T-helper 2 cell treated with Interferon-gamma antibody and Interleukin-4, amounts not matched to agents 5 μg/mL and 100 μg/mL, for 36 hours (primary cell): ENCODE measurements around the gene NCOR2.

Experiments used
- DNase-seq: peaks from one replicate; pipeline ENCODE4 v3.0.0; 2021; ENCODE audit warnings: low spot score
- H3K27ac Mint-ChIP-seq: one replicate; pipeline ENCODE4 v1.8.0; 2021; ENCODE audit warnings: mild to moderate bottlenecking, mixed read lengths
- H3K27me3 Mint-ChIP-seq: one replicate; pipeline ENCODE4 v1.8.0; 2021; ENCODE audit warnings: low read depth, mixed read lengths
- H3K36me3 Mint-ChIP-seq: one replicate; pipeline ENCODE4 v1.8.0; 2021; ENCODE audit warnings: low read depth, mixed read lengths
- H3K4me1 Mint-ChIP-seq: one replicate; pipeline ENCODE4 v1.8.0; 2021; ENCODE audit warnings: low read depth, mixed read lengths
- H3K4me3 Mint-ChIP-seq: one replicate; pipeline ENCODE4 v1.8.0; 2022; ENCODE audit warnings: mild to moderate bottlenecking, moderate library complexity, mixed read lengths
- H3K9me3 Mint-ChIP-seq: one replicate; pipeline ENCODE4 v1.8.0; 2021; ENCODE audit warnings: mixed read lengths

Gene NCOR2

GRCh38 chr12:124531281-124531745 lies 36.1 kb downstream of the NCOR2 start:
- Mint-ChIP-seq H3K9me3 (no peaks in the 10 kb centered on the region), H3K27ac (no peak overlapping the region), H3K4me1 (no peaks in the 10 kb centered on the region), H3K27me3 (no peaks in the 10 kb centered on the region), H3K36me3 (no peaks in the 10 kb centered on the region), H3K4me3 (no peak overlapping the region)
- DNase-seq = no peak

GRCh38 chr12:124530637-124531263 lies 36.7 kb downstream of the NCOR2 start:
- H3K27me3 Mint-ChIP-seq = no peaks in the 10 kb centered on the region
- H3K4me1 Mint-ChIP-seq = no peaks in the 10 kb centered on the region
- no peak overlapping the region for H3K4me3 Mint-ChIP-seq
- H3K36me3 Mint-ChIP-seq = no peaks in the 10 kb centered on the region
- no peaks in the 10 kb centered on the region for H3K9me3 Mint-ChIP-seq
- no peak overlapping the region for H3K27ac Mint-ChIP-seq
- DNase-seq = no peak

- Mint-ChIP-seq H3K9me3 (no peaks in the 10 kb centered on the region), H3K4me3 (no peak overlapping the region), H3K4me1 (no peaks in the 10 kb centered on the region), H3K27me3 (no peaks in the 10 kb centered on the region), H3K36me3 (no peaks in the 10 kb centered on the region), H3K27ac (no peak overlapping the region)
- DNase-seq = no peak
Observed at GRCh38 chr12:124529565-124530276, 37.7 kb downstream of the NCOR2 start.

- H3K9me3 Mint-ChIP-seq = no peaks in the 10 kb centered on the region
- no peak overlapping the region for H3K4me3 Mint-ChIP-seq
- H3K27ac Mint-ChIP-seq = no peak overlapping the region
- no peak for DNase-seq
- H3K27me3 Mint-ChIP-seq = no peaks in the 10 kb centered on the region
- peaks cover 2% of the 10 kb centered on the region for H3K4me1 Mint-ChIP-seq
- H3K36me3 Mint-ChIP-seq = no peaks in the 10 kb centered on the region
Observed at GRCh38 chr12:124527861-124528561, 39.4 kb downstream of the NCOR2 start.

- no peak for DNase-seq
- Mint-ChIP-seq H3K36me3 (no peaks in the 10 kb centered on the region), H3K27me3 (no peaks in the 10 kb centered on the region), H3K4me1 (peaks cover 2% of the 10 kb centered on the region), H3K9me3 (no peaks in the 10 kb centered on the region), H3K4me3 (no peak overlapping the region), H3K27ac (no peak overlapping the region)
Observed at GRCh38 chr12:124525927-124526692, 41.3 kb downstream of the NCOR2 start.

GRCh38 chr12:124525455-124525854 lies 42.0 kb downstream of the NCOR2 start:
- Mint-ChIP-seq H3K9me3 (no peaks in the 10 kb centered on the region), H3K27ac (no peak overlapping the region), H3K4me1 (peaks cover 2% of the 10 kb centered on the region), H3K4me3 (no peak overlapping the region), H3K36me3 (no peaks in the 10 kb centered on the region), H3K27me3 (no peaks in the 10 kb centered on the region)
- no peak for DNase-seq

- no peaks in the 10 kb centered on the region for H3K36me3 Mint-ChIP-seq
- no peaks in the 10 kb centered on the region for H3K27me3 Mint-ChIP-seq
- H3K4me1 Mint-ChIP-seq = peaks cover 2% of the 10 kb centered on the region
- H3K27ac Mint-ChIP-seq = peak overlapping the region; percentile 45
- H3K4me3 Mint-ChIP-seq = no peak overlapping the region
- no peaks in the 10 kb centered on the region for H3K9me3 Mint-ChIP-seq
- DNase-seq = no peak
Observed at GRCh38 chr12:124524231-124524925, 43.0 kb downstream of the NCOR2 start.

- H3K36me3 Mint-ChIP-seq = no peaks in the 10 kb centered on the region
- H3K4me3 Mint-ChIP-seq = no peak overlapping the region
- H3K27me3 Mint-ChIP-seq = no peaks in the 10 kb centered on the region
- DNase-seq = no peak
- no peak overlapping the region for H3K27ac Mint-ChIP-seq
- no peaks in the 10 kb centered on the region for H3K9me3 Mint-ChIP-seq
- peaks cover 2% of the 10 kb centered on the region for H3K4me1 Mint-ChIP-seq
Observed at GRCh38 chr12:124523071-124523470, 44.3 kb downstream of the NCOR2 start.

GRCh38 chr12:124520907-124521306 lies 46.5 kb downstream of the NCOR2 start:
- H3K36me3 Mint-ChIP-seq = no peaks in the 10 kb centered on the region

GRCh38 chr12:124520265-124520701 lies 47.1 kb downstream of the NCOR2 start:
- DNase-seq = no peak
- Mint-ChIP-seq H3K27me3 (no peaks in the 10 kb centered on the region), H3K4me1 (peaks cover 2% of the 10 kb centered on the region), H3K27ac (no peak overlapping the region), H3K9me3 (no peaks in the 10 kb centered on the region), H3K36me3 (no peaks in the 10 kb centered on the region), H3K4me3 (no peak overlapping the region)

More at GRCh38 chr12:124520907-124521306, 46.5 kb downstream of the NCOR2 start:
- Mint-ChIP-seq H3K4me3 (no peak overlapping the region), H3K9me3 (no peaks in the 10 kb centered on the region), H3K27me3 (no peaks in the 10 kb centered on the region), H3K27ac (no peak overlapping the region), H3K4me1 (peaks cover 2% of the 10 kb centered on the region)
- DNase-seq = no peak

GRCh38 chr12:124519746-124520145 lies 47.7 kb downstream of the NCOR2 start:
- no peaks in the 10 kb centered on the region for H3K36me3 Mint-ChIP-seq
- H3K9me3 Mint-ChIP-seq = no peaks in the 10 kb centered on the region
- no peaks in the 10 kb centered on the region for H3K27me3 Mint-ChIP-seq
- H3K4me3 Mint-ChIP-seq = no peak overlapping the region
- H3K27ac Mint-ChIP-seq = no peak overlapping the region
- peaks cover 2% of the 10 kb centered on the region for H3K4me1 Mint-ChIP-seq
- no peak for DNase-seq

- no peak overlapping the region for H3K4me3 Mint-ChIP-seq
- DNase-seq = no peak
Observed at GRCh38 chr12:124518051-124518932, 49.1 kb downstream of the NCOR2 start.

More at GRCh38 chr12:124518051-124518932, 49.1 kb downstream of the NCOR2 start:
- no peak overlapping the region for H3K27ac Mint-ChIP-seq
- no peaks in the 10 kb centered on the region for H3K36me3 Mint-ChIP-seq
- H3K27me3 Mint-ChIP-seq = no peaks in the 10 kb centered on the region
- H3K4me1 Mint-ChIP-seq = no peaks in the 10 kb centered on the region
- H3K9me3 Mint-ChIP-seq = no peaks in the 10 kb centered on the region
